Endodermal cell (in vitro differentiated cells): ENCODE data around the gene GAB4. TPM values are rescaled to one million over a fixed set of nuclear protein-coding genes. Genes with fewer than 3 reads are reported as not detected.
"Not testable (repeated sequence)": the region's sequence is repeated elsewhere in the genome, so short reads cannot be mapped to it uniquely, and the experiment has no call there.

ENCODE experiments used
- DNase-seq: peaks from one replicate; pipeline ENCODE4 v3.0.0-alpha.2; 2017
- H3K27ac ChIP-seq: 2 replicates; pipeline ENCODE4 v1.5.1; 2013; ENCODE audit warnings: mild to moderate bottlenecking, low read depth, low read length, moderate library complexity
- H3K27me3 ChIP-seq: 2 replicates; pipeline ENCODE4 v1.6.1; 2013; ENCODE audit warnings: mild to moderate bottlenecking, low read length, moderate library complexity; ENCODE audit not compliant: insufficient read depth, control insufficient read depth, poor library complexity, severe bottlenecking
- H3K36me3 ChIP-seq: 2 replicates; pipeline ENCODE4 v1.7.0; 2013; ENCODE audit warnings: mild to moderate bottlenecking, low read length, moderate library complexity; ENCODE audit not compliant: control insufficient read depth, insufficient read depth
- H3K4me1 ChIP-seq: one replicate; pipeline ENCODE4 v1.7.0; 2013; ENCODE audit warnings: low read length; ENCODE audit not compliant: control insufficient read depth, insufficient read depth
- H3K4me3 ChIP-seq: 2 replicates; pipeline ENCODE4 v1.5.1; 2013; ENCODE audit warnings: mild to moderate bottlenecking, low read length, moderate library complexity
- H3K9ac ChIP-seq: 2 replicates; pipeline ENCODE4 v1.6.1; 2013; ENCODE audit warnings: mild to moderate bottlenecking, low read length, moderate library complexity; ENCODE audit not compliant: poor library complexity, severe bottlenecking; ENCODE audit errors: extremely low read depth
- H3K9me3 ChIP-seq: 2 replicates; pipeline ENCODE4 v1.6.1; 2013; ENCODE audit warnings: mild to moderate bottlenecking, low read length, moderate library complexity; ENCODE audit not compliant: control insufficient read depth
- H3K27ac Mint-ChIP-seq: 2 replicates; pipeline ENCODE4 v1.8.0; 2020; ENCODE audit warnings: mixed read lengths
- H3K27me3 Mint-ChIP-seq: 2 replicates; pipeline ENCODE4 v1.8.0; 2021; ENCODE audit warnings: mild to moderate bottlenecking, mixed read lengths; ENCODE audit not compliant: insufficient read depth
- H3K36me3 Mint-ChIP-seq: 2 replicates; pipeline ENCODE4 v1.8.0; 2020; ENCODE audit warnings: low read depth, mixed read lengths
- H3K4me1 Mint-ChIP-seq: 2 replicates; pipeline ENCODE4 v1.8.0; 2020; ENCODE audit warnings: mixed read lengths
- H3K4me3 Mint-ChIP-seq: 2 replicates; pipeline ENCODE4 v1.8.0; 2020; ENCODE audit warnings: mild to moderate bottlenecking, moderate library complexity, mixed read lengths
- H3K9me3 Mint-ChIP-seq: 2 replicates; pipeline ENCODE4 v1.8.0; 2020; ENCODE audit warnings: mild to moderate bottlenecking, mixed read lengths
- WGBS, 2 experiments: methylation state at CpG; one replicate each; pipeline versions ENCODE4 v1.1.5 to v1.1.7; 2013; ENCODE audit warnings: missing lambda C conversion rate in 2 of 2, mixed read lengths in 1 of 2; ENCODE audit not compliant: insufficient coverage in 1 of 2, insufficient read length in 1 of 2; 5-methylcytosine and 5-hydroxymethylcytosine counted together
- total RNA-seq, 2 donors: library from RNA; stranded (reverse); fragmentation: NEBNext Ultra II Directional in 1 of 2; extraction: Animal tissue kit (Norgen Biotek cat#: 25700) in 1 of 2; gene quantifications; 2 replicates in 1 of 2; 3 replicates in 1 of 2; pipeline ENCODE4 v1.2.1, GENCODE V29; 2021
- TF ChIP-seq, protein P1 (sequence below): fragments of 200-600 bp; sonication (generic); conservative IDR thresholded peaks from 2 replicates; pipeline ENCODE4 v1.5.0; 2021; ENCODE audit warnings: antibody characterized with exemption, mild to moderate bottlenecking

Gene GAB4
- total RNA-seq, 2 donors from 2014 or later, result 0.22 TPM; not detected in 1

DNA sequence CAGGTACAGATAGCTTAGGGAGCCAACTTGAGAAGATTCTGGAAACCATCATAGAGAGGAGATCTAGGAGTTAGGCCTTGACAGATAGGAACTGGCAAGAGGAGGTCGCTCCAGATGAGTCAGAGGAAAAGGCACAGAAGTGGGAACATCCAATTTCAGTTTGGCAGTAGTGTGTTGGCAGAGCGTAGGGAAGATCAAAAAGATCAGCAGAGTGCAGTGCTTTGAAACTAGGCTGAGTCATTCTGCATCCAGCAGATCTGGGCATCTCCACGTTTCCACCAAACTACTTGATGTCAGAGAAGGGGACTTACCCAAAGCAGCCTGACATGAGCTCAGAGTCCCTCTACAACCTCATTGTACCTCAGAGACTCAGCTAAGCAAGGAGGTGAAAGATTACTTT lies 58.5 kb downstream of the GAB4 start:
- no peaks in the 10 kb centered on the region for H3K36me3 Mint-ChIP-seq
- Histone ChIP-seq H3K27ac (no peak overlapping the region), H3K4me3 (no peak overlapping the region), H3K9me3 (peaks cover 26% of the 10 kb centered on the region), H3K4me1 (no peaks in the 10 kb centered on the region), H3K36me3 (no peaks in the 10 kb centered on the region), H3K27me3 (no peaks in the 10 kb centered on the region), H3K9ac (no peak overlapping the region)
- TF ChIP-seq, protein P1, sequence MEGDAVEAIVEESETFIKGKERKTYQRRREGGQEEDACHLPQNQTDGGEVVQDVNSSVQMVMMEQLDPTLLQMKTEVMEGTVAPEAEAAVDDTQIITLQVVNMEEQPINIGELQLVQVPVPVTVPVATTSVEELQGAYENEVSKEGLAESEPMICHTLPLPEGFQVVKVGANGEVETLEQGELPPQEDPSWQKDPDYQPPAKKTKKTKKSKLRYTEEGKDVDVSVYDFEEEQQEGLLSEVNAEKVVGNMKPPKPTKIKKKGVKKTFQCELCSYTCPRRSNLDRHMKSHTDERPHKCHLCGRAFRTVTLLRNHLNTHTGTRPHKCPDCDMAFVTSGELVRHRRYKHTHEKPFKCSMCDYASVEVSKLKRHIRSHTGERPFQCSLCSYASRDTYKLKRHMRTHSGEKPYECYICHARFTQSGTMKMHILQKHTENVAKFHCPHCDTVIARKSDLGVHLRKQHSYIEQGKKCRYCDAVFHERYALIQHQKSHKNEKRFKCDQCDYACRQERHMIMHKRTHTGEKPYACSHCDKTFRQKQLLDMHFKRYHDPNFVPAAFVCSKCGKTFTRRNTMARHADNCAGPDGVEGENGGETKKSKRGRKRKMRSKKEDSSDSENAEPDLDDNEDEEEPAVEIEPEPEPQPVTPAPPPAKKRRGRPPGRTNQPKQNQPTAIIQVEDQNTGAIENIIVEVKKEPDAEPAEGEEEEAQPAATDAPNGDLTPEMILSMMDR, result no peak
- DNase-seq, result no peak
- H3K4me3 Mint-ChIP-seq, result no peak overlapping the region
- H3K9me3 Mint-ChIP-seq, result no peaks in the 10 kb centered on the region
- H3K27me3 Mint-ChIP-seq, result peaks cover 4% of the 10 kb centered on the region
- WGBS, 2 experiments, result 46 to 69% methylated on average over 3 of the region's 3 CpGs
- no peak overlapping the region for H3K27ac Mint-ChIP-seq
- H3K4me1 Mint-ChIP-seq, result no peaks in the 10 kb centered on the region

DNA sequence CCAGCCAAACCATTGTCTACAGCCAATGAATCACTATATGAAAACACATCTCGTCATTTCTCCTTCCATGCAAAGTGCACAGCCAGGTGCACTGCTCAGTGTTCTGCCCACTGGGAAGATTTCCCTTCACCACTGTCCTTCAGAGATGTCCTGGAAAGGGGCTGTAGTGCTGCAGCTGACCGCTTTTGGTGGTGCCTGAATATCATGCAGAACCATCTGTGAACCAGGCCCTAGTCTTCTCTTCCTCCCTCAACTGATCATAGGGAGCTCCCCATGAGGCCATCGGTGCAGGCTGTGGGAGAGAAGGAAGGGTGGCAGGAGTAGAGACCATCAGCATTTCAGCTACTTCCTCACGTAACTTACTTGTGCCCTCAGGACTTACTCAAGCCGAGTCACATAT lies 70.2 kb downstream of the GAB4 start:
- no peak overlapping the region for H3K27ac Mint-ChIP-seq
- no peaks in the 10 kb centered on the region for H3K9me3 Mint-ChIP-seq
- DNase-seq, result no peak
- peaks cover 11% of the 10 kb centered on the region for H3K9me3 ChIP-seq
- H3K36me3 Mint-ChIP-seq, result no peaks in the 10 kb centered on the region
- peaks cover 31% of the 10 kb centered on the region for H3K27me3 Mint-ChIP-seq
- H3K4me1 ChIP-seq, result no peaks in the 10 kb centered on the region
- no peak overlapping the region for H3K27ac ChIP-seq
- no peak overlapping the region for H3K9ac ChIP-seq
- no peaks in the 10 kb centered on the region for H3K36me3 ChIP-seq
- no peak overlapping the region for H3K4me3 ChIP-seq
- H3K27me3 ChIP-seq, result no peaks in the 10 kb centered on the region
- TF ChIP-seq, protein P1, result no peak
- no peak overlapping the region for H3K4me3 Mint-ChIP-seq
- 76 to 88% methylated on average over 4 to 5 of the region's 5 CpGs for WGBS, 2 experiments
- no peaks in the 10 kb centered on the region for H3K4me1 Mint-ChIP-seq

DNA sequence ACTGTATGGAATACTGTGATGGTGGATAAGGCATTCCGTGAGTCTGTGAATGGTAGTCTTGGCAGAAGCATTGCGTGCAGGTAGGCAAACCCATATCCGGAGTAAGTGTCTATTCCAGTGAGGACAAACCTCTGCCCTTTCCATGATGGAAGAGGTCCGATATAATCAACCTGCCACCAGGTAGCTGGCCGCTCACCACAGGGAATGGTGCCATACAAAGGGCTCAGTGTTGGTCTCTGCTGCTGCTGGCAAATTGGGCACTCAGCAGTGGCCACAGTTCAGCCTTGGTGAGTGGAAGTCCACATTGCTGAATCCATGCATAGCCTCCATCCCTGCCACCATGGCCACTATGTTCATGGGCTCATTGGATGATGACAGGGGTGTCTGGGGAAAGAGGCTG lies 70.8 kb downstream of the GAB4 start:
- H3K9me3 Mint-ChIP-seq, H3K4me1 ChIP-seq, H3K4me3 Mint-ChIP-seq, H3K4me3 ChIP-seq, H3K9ac ChIP-seq, H3K27ac Mint-ChIP-seq, H3K4me1 Mint-ChIP-seq, H3K27me3 ChIP-seq, H3K27ac ChIP-seq, DNase-seq, H3K36me3 ChIP-seq, H3K36me3 Mint-ChIP-seq: not testable (repeated sequence)
- H3K9me3 ChIP-seq, result peaks cover 11% of the 10 kb centered on the region
- WGBS, 2 experiments, result 82 to 90% methylated on average over 5 of the region's 5 CpGs
- H3K27me3 Mint-ChIP-seq, result peaks cover 32% of the 10 kb centered on the region

DNA sequence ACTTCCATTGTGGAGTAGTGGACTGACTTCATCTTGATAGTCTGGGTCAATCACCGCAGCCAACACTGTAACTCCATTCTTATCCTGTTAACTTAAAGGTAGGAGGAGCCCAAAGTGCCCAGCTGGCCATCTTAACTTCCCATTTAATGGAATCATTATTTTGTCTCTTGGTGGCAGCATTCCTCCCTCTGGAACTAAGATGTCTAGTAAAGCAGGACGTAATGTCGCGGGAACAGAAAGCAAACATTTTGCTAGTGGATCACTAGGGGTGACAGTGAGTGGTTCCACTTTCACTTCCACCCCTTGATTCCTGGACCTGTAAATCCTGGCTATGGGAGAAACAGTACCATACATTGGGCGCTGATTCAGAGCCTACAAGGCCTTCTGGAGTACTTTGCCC lies 71.4 kb downstream of the GAB4 start:
- Histone ChIP-seq H3K9ac (no peak overlapping the region), H3K27me3 (no peaks in the 10 kb centered on the region), H3K9me3 (peaks cover 12% of the 10 kb centered on the region), H3K27ac (no peak overlapping the region), H3K4me1 (no peaks in the 10 kb centered on the region), H3K4me3 (no peak overlapping the region), H3K36me3 (no peaks in the 10 kb centered on the region)
- DNase-seq, result no peak
- Mint-ChIP-seq H3K36me3 (no peaks in the 10 kb centered on the region), H3K27me3 (peaks cover 30% of the 10 kb centered on the region), H3K4me3 (no peak overlapping the region), H3K4me1 (no peaks in the 10 kb centered on the region), H3K27ac (no peak overlapping the region), H3K9me3 (no peaks in the 10 kb centered on the region)
- TF ChIP-seq, protein P1, result no peak
- WGBS, 2 experiments, result 76 to 90% methylated on average over 3 to 5 of the region's 5 CpGs
